Measurements from ENCODE around the gene NSRP1.

- no peak for TF ChIP-seq POLR2A (IDR thresholded peaks at IDR 0.05; ENCODE audit: low read depth, low read length)
- no peak for TF ChIP-seq CTCF (IDR thresholded peaks at IDR 0.05; ENCODE audit: extremely low read depth in 1 of 2, insufficient read depth in 1 of 2, low read depth in 1 of 2, low read length in 2 of 2)
- no peak for TF ChIP-seq GATA2 (IDR thresholded peaks at IDR 0.05; ENCODE audit: insufficient read depth, insufficient read length, low read depth, low read length)
Measured at GRCh38 chr17:30219833-30220232, 103.2 kb downstream of the NSRP1 start.

Measured in endothelial cell of umbilical vein (primary cell).